ENCODE measurements around the gene MIAT. TPM values are rescaled to one million over a fixed set of nuclear protein-coding genes. Genes with fewer than 3 reads are reported as not detected.

Gene MIAT
- total and polyA plus RNA-seq, 11 donors = 0.12 to 2.7 (median 0.47) TPM

GRCh38 chr22:26672060-26672471 is 14.7 kb downstream of the MIAT start:
- no peaks in the 10 kb centered on the region for H3K27me3 ChIP-seq
- no peaks in the 10 kb centered on the region for H3K36me3 ChIP-seq
- no peaks in the 10 kb centered on the region for H3K9me3 ChIP-seq
- TF ChIP-seq POLR2A (IDR thresholded peaks at IDR 0.05) (no peak), CTCF (IDR thresholded peaks at IDR 0.05) (no peak)
- DNase-seq (peak in 1 of 5 donors; percentile 38), ATAC-seq (no peak)
- peaks cover 0 to 49% (median 24%) of the 10 kb centered on the region in 12 donors for H3K4me1 ChIP-seq
- peak overlapping the region; percentile 40 to 92 (median 78) for H3K4me3 ChIP-seq
- 89 to 93% (median 89%) methylated on average over 8 of the region's 8 CpGs for WGBS, 4 donors
- intact Hi-C loops (cut with DNase I) = loop anchor here in 6 of 10 donors (5.0 to 10.0 kb wide), 6 partner anchors 83 to 1923 kb away; partner anchors contain the start of gene MN1 (in 2 of the 6)
- H3K27ac ChIP-seq = peak overlapping the region; percentile 92 to 100 (median 96)

- peak; percentile 92 to 95 (median 94) for DNase-seq
- intact Hi-C loops (cut with DNase I) = loop anchor here in 6 of 10 donors (5.0 to 10.0 kb wide), 6 partner anchors 82 to 1922 kb away; partner anchors contain the start of gene MN1 (in 2 of the 6)
- Histone ChIP-seq H3K27ac (peak overlapping the region; percentile 92 to 100 (median 96)), H3K27me3 (no peaks in the 10 kb centered on the region), H3K4me1 (peaks cover 0 to 49% (median 24%) of the 10 kb centered on the region in 12 donors), H3K4me3 (peak overlapping the region; percentile 40 to 92 (median 78)), H3K36me3 (no peaks in the 10 kb centered on the region), H3K9me3 (no peaks in the 10 kb centered on the region)
- ATAC-seq = peak; percentile 92 to 96 (median 93)
- TF ChIP-seq CTCF (IDR thresholded peaks at IDR 0.05) = peak; percentile 31 to 80 (median 56)
- peak in 1 of 2 donors; percentile 11 for TF ChIP-seq POLR2A (IDR thresholded peaks at IDR 0.05)
- WGBS, 4 donors = 0 to 2% (median 1%) methylated on average over 33 to 36 of the region's 36 CpGs
These were observed 15.4 kb downstream of the MIAT start for GRCh38 chr22:26672590-26673468.

GRCh38 chr22:26673486-26673885 is 16.1 kb downstream of the MIAT start:
- intact Hi-C loops (cut with DNase I) = loop anchor here in 6 of 10 donors (5.0 to 10.0 kb wide), 6 partner anchors 81 to 1921 kb away; partner anchors contain the start of gene MN1 (in 2 of the 6)
- WGBS, 4 donors = 37 to 58% (median 49%) methylated on average over 4 of the region's 4 CpGs

More at GRCh38 chr22:26673486-26673885, 16.1 kb downstream of the MIAT start:
- DNase-seq (no peak), ATAC-seq (no peak)
- Histone ChIP-seq H3K9me3 (no peaks in the 10 kb centered on the region), H3K4me3 (peak overlapping the region; percentile 40 to 92 (median 78)), H3K27me3 (no peaks in the 10 kb centered on the region), H3K27ac (peak overlapping the region; percentile 92 to 100 (median 96)), H3K36me3 (no peaks in the 10 kb centered on the region), H3K4me1 (peaks cover 0 to 50% (median 24%) of the 10 kb centered on the region in 12 donors)
- TF ChIP-seq POLR2A (IDR thresholded peaks at IDR 0.05) (no peak), CTCF (IDR thresholded peaks at IDR 0.05) (no peak)

All from heart left ventricle (tissue), 16 donors.